ENCODE data around the gene CBFA2T2.
A peak's percentile ranks its signal among the peaks of the same experiment; 100 is the strongest.
"Not testable (repeated sequence)": the region's sequence is repeated elsewhere in the genome, so short reads cannot be mapped to it uniquely, and the experiment has no call there.

CBFA2T2 gene

DNA sequence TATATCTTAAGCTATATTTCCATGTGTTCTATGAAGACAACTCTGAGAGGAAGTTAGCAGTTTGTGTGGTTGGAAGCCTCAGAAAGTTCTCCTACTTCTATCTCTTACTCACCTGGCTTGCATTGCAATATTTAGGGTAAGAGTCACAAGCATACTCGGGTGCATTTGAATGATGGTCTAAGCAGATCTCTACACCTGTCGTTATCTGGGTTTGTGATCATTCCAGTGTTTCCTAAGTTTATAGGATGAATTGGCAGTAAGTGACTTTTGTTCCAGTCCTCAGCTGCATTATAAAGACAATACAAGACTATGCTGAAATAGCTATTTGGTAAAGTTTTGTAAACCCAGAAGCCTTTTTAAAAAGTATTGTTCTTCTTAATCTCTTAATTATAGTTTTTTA lies 36.9 kb downstream of the CBFA2T2 start:
- no peak overlapping the region for H3K4me3 ChIP-seq (ENCODE audit: insufficient read depth, low read depth, low read length)
- no peaks in the 10 kb centered on the region for H3K27me3 ChIP-seq (ENCODE audit: control insufficient read depth, insufficient read depth, low read length, poor library complexity, severe bottlenecking)
- no peaks in the 10 kb centered on the region for H3K9me3 ChIP-seq (ENCODE audit: control insufficient read depth, low read length)
- H3K4me1 ChIP-seq (ENCODE audit: control insufficient read depth, insufficient read depth, low read length), result no peaks in the 10 kb centered on the region
- no peaks in the 10 kb centered on the region for H3K36me3 ChIP-seq (ENCODE audit: control insufficient read depth, insufficient read depth, low read length)
- H3K27ac ChIP-seq (ENCODE audit: insufficient read depth, low read depth, low read length, poor library complexity, severe bottlenecking), result no peak overlapping the region
- 87 to 97% methylated on average over 2 of the region's 2 CpGs for WGBS, 2 experiments

DNA sequence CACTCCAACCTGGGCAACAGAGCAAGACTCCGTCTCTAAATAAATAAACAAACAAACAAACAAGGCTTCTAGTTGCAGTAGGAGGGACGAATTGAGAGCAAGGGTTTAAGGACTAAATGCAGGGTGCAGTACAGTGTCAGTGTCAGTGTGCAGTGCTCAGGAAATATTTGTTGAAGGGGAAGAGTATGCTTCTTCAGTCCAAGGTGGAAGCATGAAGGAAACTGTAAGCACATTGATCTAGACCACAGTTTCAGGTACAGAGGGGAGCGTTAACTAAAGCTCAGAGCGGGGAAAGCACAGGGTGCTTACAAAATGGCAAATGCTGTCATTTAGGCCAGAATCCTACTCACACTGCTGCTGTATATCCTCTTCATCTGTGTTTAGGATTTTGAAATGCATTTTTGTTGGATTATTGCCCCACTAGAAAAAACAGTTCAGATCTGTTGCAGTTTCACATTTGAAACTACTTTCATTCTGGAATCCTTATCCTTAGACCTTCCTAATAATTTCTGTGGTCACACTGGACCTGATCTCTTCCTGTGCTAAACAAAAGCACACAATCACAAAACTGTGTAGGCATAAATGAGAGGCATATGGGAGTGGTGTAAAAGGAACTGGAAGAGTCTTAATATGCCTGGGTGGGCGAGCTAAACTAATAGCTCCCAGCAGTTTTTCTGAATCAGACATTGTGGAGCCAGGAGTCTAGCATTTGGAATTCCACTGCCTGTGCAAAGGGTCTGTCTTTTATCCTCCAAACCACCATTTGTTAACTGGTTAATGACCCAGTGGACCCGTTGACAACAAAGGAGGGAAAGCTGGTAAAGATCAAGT lies 41.4 kb downstream of the CBFA2T2 start:
- no peak overlapping the region for H3K4me3 ChIP-seq (ENCODE audit: insufficient read depth, low read depth, low read length)
- no peaks in the 10 kb centered on the region for H3K4me1 ChIP-seq (ENCODE audit: control insufficient read depth, insufficient read depth, low read length)
- peak overlapping the region; percentile 3 for H3K27ac ChIP-seq (ENCODE audit: insufficient read depth, low read depth, low read length, poor library complexity, severe bottlenecking)
- H3K27me3 ChIP-seq (ENCODE audit: control insufficient read depth, insufficient read depth, low read length, poor library complexity, severe bottlenecking), result no peaks in the 10 kb centered on the region
- no peaks in the 10 kb centered on the region for H3K9me3 ChIP-seq (ENCODE audit: control insufficient read depth, low read length)
- no peaks in the 10 kb centered on the region for H3K36me3 ChIP-seq (ENCODE audit: control insufficient read depth, insufficient read depth, low read length)
- WGBS, 2 experiments, result 91% methylated on average over 6 of the region's 6 CpGs

DNA sequence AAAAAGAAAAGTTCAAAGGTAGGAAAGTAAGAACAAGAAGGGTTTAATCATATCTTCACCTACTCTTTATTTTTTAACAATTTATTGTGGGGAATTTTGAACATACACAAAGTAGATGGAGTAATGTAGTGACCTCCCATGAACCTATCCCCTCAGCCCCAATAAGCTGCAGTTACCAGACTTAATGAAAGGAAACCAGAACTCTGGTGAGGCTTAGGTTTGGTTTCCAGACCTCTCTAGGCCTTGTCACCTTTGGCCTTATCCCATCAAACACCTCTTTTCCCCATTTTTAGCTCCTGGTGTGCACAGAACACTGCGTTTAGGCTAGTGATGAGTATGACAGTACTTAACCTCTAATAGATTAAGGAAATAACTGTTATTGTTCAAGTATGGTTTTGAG lies 42.0 kb downstream of the CBFA2T2 start:
- H3K9me3 ChIP-seq (ENCODE audit: control insufficient read depth, low read length), result no peaks in the 10 kb centered on the region
- H3K36me3 ChIP-seq (ENCODE audit: control insufficient read depth, insufficient read depth, low read length), result no peaks in the 10 kb centered on the region
- no peaks in the 10 kb centered on the region for H3K4me1 ChIP-seq (ENCODE audit: control insufficient read depth, insufficient read depth, low read length)
- H3K27ac ChIP-seq (ENCODE audit: insufficient read depth, low read depth, low read length, poor library complexity, severe bottlenecking), result no peak overlapping the region
- no peak overlapping the region for H3K4me3 ChIP-seq (ENCODE audit: insufficient read depth, low read depth, low read length)
- 85 to 100% methylated on average over 1 of the region's 1 CpG for WGBS, 2 experiments
- H3K27me3 ChIP-seq (ENCODE audit: control insufficient read depth, insufficient read depth, low read length, poor library complexity, severe bottlenecking), result no peaks in the 10 kb centered on the region

DNA sequence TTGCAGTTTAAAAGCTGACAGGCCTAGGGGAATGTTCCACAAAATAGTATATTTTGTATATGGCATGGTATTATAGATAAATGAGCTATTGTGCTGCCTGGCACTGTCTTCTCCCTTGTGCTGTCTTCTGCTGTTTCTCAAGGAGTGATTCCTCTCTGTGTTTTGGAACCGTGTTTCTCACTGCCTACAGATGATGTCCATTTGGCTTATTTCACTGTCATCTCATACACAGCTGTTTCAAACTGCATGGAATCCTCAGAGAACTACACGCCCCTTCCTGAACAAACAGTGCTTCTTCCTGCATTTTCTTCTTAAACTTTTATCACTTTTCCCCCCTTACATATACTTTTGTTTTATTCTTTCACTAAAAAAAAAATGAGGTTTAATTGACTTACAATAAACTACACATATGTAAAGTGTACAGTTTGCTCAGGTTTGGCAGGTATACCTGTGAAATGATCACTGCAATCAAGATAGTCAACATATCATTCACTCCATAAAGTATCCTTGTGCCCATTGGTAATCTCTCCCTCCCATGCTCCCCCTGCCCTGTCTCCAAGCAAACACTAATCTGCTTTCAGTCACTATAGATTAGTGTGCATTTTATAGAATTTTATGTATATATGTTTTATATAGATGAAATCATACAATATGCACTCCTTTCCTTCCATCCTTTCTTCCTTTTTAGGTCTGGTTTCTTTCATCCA lies 43.0 kb downstream of the CBFA2T2 start:
- H3K27me3 ChIP-seq (ENCODE audit: control insufficient read depth, insufficient read depth, low read length, poor library complexity, severe bottlenecking), result no peaks in the 10 kb centered on the region
- 92 to 94% methylated on average over 2 of the region's 2 CpGs for WGBS, 2 experiments
- no peaks in the 10 kb centered on the region for H3K36me3 ChIP-seq (ENCODE audit: control insufficient read depth, insufficient read depth, low read length)
- H3K27ac ChIP-seq (ENCODE audit: insufficient read depth, low read depth, low read length, poor library complexity, severe bottlenecking), result no peak overlapping the region
- H3K4me1 ChIP-seq (ENCODE audit: control insufficient read depth, insufficient read depth, low read length), result no peaks in the 10 kb centered on the region
- H3K4me3 ChIP-seq (ENCODE audit: insufficient read depth, low read depth, low read length), result no peak overlapping the region
- no peaks in the 10 kb centered on the region for H3K9me3 ChIP-seq (ENCODE audit: control insufficient read depth, low read length)

GRCh38 chr20:33535717-33536116 lies 45.8 kb downstream of the CBFA2T2 start:
- not testable (repeated sequence) for H3K4me1 ChIP-seq (ENCODE audit: control insufficient read depth, insufficient read depth, low read length)
- 93 to 100% methylated on average over 4 to 5 of the region's 8 CpGs for WGBS, 2 experiments

GRCh38 chr20:33537608-33538007 lies 47.7 kb downstream of the CBFA2T2 start:
- WGBS, 2 experiments, result 100% methylated on average over 1 to 2 of the region's 2 CpGs
- no peaks in the 10 kb centered on the region for H3K36me3 ChIP-seq (ENCODE audit: control insufficient read depth, insufficient read depth, low read length)
- H3K4me3 ChIP-seq (ENCODE audit: insufficient read depth, low read depth, low read length), result no peak overlapping the region
- no peaks in the 10 kb centered on the region for H3K4me1 ChIP-seq (ENCODE audit: control insufficient read depth, insufficient read depth, low read length)
- no peak overlapping the region for H3K27ac ChIP-seq (ENCODE audit: insufficient read depth, low read depth, low read length, poor library complexity, severe bottlenecking)
- H3K9me3 ChIP-seq (ENCODE audit: control insufficient read depth, low read length), result no peaks in the 10 kb centered on the region
- H3K27me3 ChIP-seq (ENCODE audit: control insufficient read depth, insufficient read depth, low read length, poor library complexity, severe bottlenecking), result no peaks in the 10 kb centered on the region

More at GRCh38 chr20:33535717-33536116, 45.8 kb downstream of the CBFA2T2 start:
- H3K9me3 ChIP-seq (ENCODE audit: control insufficient read depth, low read length); H3K27ac ChIP-seq (ENCODE audit: insufficient read depth, low read depth, low read length, poor library complexity, severe bottlenecking); H3K4me3 ChIP-seq (ENCODE audit: insufficient read depth, low read depth, low read length); H3K36me3 ChIP-seq (ENCODE audit: control insufficient read depth, insufficient read depth, low read length); H3K27me3 ChIP-seq (ENCODE audit: control insufficient read depth, insufficient read depth, low read length, poor library complexity, severe bottlenecking): not testable (repeated sequence)

DNA sequence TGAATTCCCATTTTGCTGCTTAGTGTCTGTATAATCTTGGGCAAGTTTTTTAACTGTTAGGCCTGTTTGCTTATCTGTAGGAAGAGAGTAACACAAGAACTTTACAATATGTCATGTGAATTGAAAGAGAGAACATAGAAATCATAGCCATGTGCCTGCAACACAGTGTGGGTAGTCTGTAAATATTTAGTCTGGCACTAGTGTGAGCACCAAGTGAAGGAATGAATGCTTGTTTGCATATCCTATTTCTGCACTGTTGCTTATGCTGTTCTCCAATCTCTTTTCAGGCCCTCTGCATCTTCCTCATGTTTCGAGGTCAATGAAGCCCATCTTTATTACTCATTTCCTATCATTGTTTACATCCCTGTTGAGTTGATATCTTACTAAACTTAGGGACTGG lies 49.2 kb downstream of the CBFA2T2 start:
- no peak overlapping the region for H3K4me3 ChIP-seq (ENCODE audit: insufficient read depth, low read depth, low read length)
- 91 to 100% methylated on average over 1 of the region's 1 CpG for WGBS, 2 experiments
- no peak overlapping the region for H3K27ac ChIP-seq (ENCODE audit: insufficient read depth, low read depth, low read length, poor library complexity, severe bottlenecking)
- H3K4me1 ChIP-seq (ENCODE audit: control insufficient read depth, insufficient read depth, low read length), result no peaks in the 10 kb centered on the region
- H3K9me3 ChIP-seq (ENCODE audit: control insufficient read depth, low read length), result no peaks in the 10 kb centered on the region
- no peaks in the 10 kb centered on the region for H3K27me3 ChIP-seq (ENCODE audit: control insufficient read depth, insufficient read depth, low read length, poor library complexity, severe bottlenecking)
- H3K36me3 ChIP-seq (ENCODE audit: control insufficient read depth, insufficient read depth, low read length), result no peaks in the 10 kb centered on the region

DNA sequence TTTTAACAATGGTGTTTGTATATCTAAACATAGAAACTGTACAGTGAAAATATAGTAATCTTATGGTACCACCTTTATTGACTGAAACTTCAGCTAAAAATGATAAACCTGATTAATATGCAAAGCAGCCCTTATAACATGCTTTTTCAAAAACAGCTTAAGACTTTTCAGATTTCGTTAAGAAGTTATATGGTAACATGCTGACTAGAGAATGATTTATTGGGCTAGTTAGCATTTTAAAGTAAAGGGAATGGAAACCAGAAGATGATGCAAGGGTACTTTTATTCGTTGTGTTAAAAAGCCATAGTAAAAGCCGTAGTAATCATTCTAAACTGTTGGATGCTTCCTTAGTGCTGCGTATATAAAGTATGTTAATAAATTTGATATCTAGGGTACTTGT lies 50.5 kb downstream of the CBFA2T2 start:
- 82 to 93% methylated on average over 3 to 4 of the region's 4 CpGs for WGBS, 2 experiments
- H3K4me3 ChIP-seq (ENCODE audit: insufficient read depth, low read depth, low read length), result no peak overlapping the region
- H3K27me3 ChIP-seq (ENCODE audit: control insufficient read depth, insufficient read depth, low read length, poor library complexity, severe bottlenecking), result no peaks in the 10 kb centered on the region
- H3K27ac ChIP-seq (ENCODE audit: insufficient read depth, low read depth, low read length, poor library complexity, severe bottlenecking), result no peak overlapping the region
- H3K9me3 ChIP-seq (ENCODE audit: control insufficient read depth, low read length), result no peaks in the 10 kb centered on the region
- no peaks in the 10 kb centered on the region for H3K4me1 ChIP-seq (ENCODE audit: control insufficient read depth, insufficient read depth, low read length)
- no peaks in the 10 kb centered on the region for H3K36me3 ChIP-seq (ENCODE audit: control insufficient read depth, insufficient read depth, low read length)

- Histone ChIP-seq H3K27ac (ENCODE audit: insufficient read depth, low read depth, low read length, poor library complexity, severe bottlenecking) (no peak overlapping the region), H3K36me3 (ENCODE audit: control insufficient read depth, insufficient read depth, low read length) (no peaks in the 10 kb centered on the region), H3K27me3 (ENCODE audit: control insufficient read depth, insufficient read depth, low read length, poor library complexity, severe bottlenecking) (no peaks in the 10 kb centered on the region), H3K4me3 (ENCODE audit: insufficient read depth, low read depth, low read length) (no peak overlapping the region), H3K9me3 (ENCODE audit: control insufficient read depth, low read length) (no peaks in the 10 kb centered on the region), H3K4me1 (ENCODE audit: control insufficient read depth, insufficient read depth, low read length) (no peaks in the 10 kb centered on the region)
- 97 to 98% methylated on average over 4 of the region's 4 CpGs for WGBS, 2 experiments
These were observed 51.2 kb downstream of the CBFA2T2 start for GRCh38 chr20:33541074-33541473.

GRCh38 chr20:33541797-33542196 lies 51.9 kb downstream of the CBFA2T2 start:
- no peaks in the 10 kb centered on the region for H3K9me3 ChIP-seq (ENCODE audit: control insufficient read depth, low read length)
- H3K27ac ChIP-seq (ENCODE audit: insufficient read depth, low read depth, low read length, poor library complexity, severe bottlenecking), result no peak overlapping the region
- H3K4me3 ChIP-seq (ENCODE audit: insufficient read depth, low read depth, low read length), result no peak overlapping the region
- H3K27me3 ChIP-seq (ENCODE audit: control insufficient read depth, insufficient read depth, low read length, poor library complexity, severe bottlenecking), result no peaks in the 10 kb centered on the region
- H3K36me3 ChIP-seq (ENCODE audit: control insufficient read depth, insufficient read depth, low read length), result no peaks in the 10 kb centered on the region
- WGBS, 2 experiments, result 88% methylated on average over 1 of the region's 1 CpG
- no peaks in the 10 kb centered on the region for H3K4me1 ChIP-seq (ENCODE audit: control insufficient read depth, insufficient read depth, low read length)
